ENCODE data around the gene HOXB6.

DNA sequence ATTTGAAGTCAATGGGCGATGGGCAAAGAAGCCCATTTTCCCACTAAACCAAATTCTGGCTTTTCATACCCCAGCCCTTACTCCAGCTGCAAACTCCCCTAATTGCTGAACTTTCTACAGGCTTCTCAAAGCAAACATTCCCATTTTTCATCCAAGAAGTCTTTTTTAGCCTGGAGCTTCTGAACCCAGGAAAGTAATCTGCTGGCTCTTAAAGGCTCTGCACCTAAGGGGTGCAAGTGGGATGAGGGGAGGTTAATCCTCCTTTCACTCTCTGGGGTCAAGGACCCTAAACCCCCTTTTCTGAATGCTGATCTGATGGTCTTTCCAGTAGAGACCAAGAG is 3.7 kb upstream of the HOXB6 start:
- no peak for TF ChIP-seq ZFP30 (CRISPR knock-in tag; IDR thresholded peaks at IDR 0.05)
- no peak for TF ChIP-seq ZNF8 (CRISPR knock-in tag; IDR thresholded peaks at IDR 0.05)
- TF ChIP-seq TOX (CRISPR knock-in tag; IDR thresholded peaks at IDR 0.05; ENCODE audit: borderline replicate concordance), result no peak
- no peak for TF ChIP-seq ZFP3 (CRISPR knock-in tag; IDR thresholded peaks at IDR 0.05)
- no peak for TF ChIP-seq TCF4 (CRISPR knock-in tag; IDR thresholded peaks at IDR 0.05; ENCODE audit: borderline replicate concordance)
- no peak for TF ChIP-seq CSDC2 (CRISPR knock-in tag; IDR thresholded peaks at IDR 0.05)
- no peak for TF ChIP-seq OSR1 (CRISPR knock-in tag; IDR thresholded peaks at IDR 0.05)
- TF ChIP-seq, protein P1, sequence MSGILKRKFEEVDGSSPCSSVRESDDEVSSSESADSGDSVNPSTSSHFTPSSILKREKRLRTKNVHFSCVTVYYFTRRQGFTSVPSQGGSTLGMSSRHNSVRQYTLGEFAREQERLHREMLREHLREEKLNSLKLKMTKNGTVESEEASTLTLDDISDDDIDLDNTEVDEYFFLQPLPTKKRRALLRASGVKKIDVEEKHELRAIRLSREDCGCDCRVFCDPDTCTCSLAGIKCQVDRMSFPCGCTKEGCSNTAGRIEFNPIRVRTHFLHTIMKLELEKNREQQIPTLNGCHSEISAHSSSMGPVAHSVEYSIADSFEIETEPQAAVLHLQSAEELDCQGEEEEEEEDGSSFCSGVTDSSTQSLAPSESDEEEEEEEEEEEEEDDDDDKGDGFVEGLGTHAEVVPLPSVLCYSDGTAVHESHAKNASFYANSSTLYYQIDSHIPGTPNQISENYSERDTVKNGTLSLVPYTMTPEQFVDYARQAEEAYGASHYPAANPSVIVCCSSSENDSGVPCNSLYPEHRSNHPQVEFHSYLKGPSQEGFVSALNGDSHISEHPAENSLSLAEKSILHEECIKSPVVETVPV (CRISPR knock-in tag; IDR thresholded peaks at IDR 0.05), result no peak
- no peak for TF ChIP-seq ZNF70 (CRISPR knock-in tag; IDR thresholded peaks at IDR 0.05)

Measured in SK-N-SH treated with all-trans-retinoic acid at 6 μM for 48 hours (cell line).